CD4-positive, alpha-beta memory T cell (primary cell): Measurements from ENCODE around the gene TSPAN12. TPM values are rescaled to one million over a fixed set of nuclear protein-coding genes. Genes with fewer than 3 reads are reported as not detected.
"Not testable (repeated sequence)": the region's sequence is repeated elsewhere in the genome, so short reads cannot be mapped to it uniquely, and the experiment has no call there.

Experiments used
- CTCF ChIA-PET: fragments of 350-600 bp; sonication (Branson Sonifier 250); formaldehyde crosslinking; loops from one replicate; lab custom pipeline; 2021; ENCODE audit warnings: inconsistent platforms; ENCODE audit not compliant: partially characterized antibody; lab: Charles Lee
- POLR2A ChIA-PET: fragments of 350-600 bp; sonication (Branson Sonifier 250); formaldehyde crosslinking; loops from one replicate; lab custom pipeline; 2021; ENCODE audit not compliant: partially characterized antibody; lab: Charles Lee
- DNase-seq, 5 donors: peaks; one replicate each; pipeline versions ENCODE4 v3.0.0 to v3.0.0-alpha.2; 2020 to 2022; ENCODE audit warnings: mixed read lengths in 1 of 5
- H3K27ac ChIP-seq: one replicate; pipeline ENCODE4 v1.7.0; 2013; ENCODE audit warnings: low read depth, low read length
- H3K27me3 ChIP-seq: 2 replicates; pipeline ENCODE4 v1.7.0; 2013; ENCODE audit warnings: mild to moderate bottlenecking, low read length, moderate library complexity; ENCODE audit not compliant: insufficient read depth
- H3K36me3 ChIP-seq: 2 replicates; pipeline ENCODE4 v1.7.0; 2013; ENCODE audit warnings: mild to moderate bottlenecking, low read length, moderate library complexity; ENCODE audit not compliant: insufficient read depth
- H3K4me1 ChIP-seq: 2 replicates; pipeline ENCODE4 v1.7.0; 2013; ENCODE audit warnings: mild to moderate bottlenecking, low read length, moderate library complexity; ENCODE audit not compliant: insufficient read depth
- H3K4me3 ChIP-seq, 2 donors: one replicate each; pipeline ENCODE4 v1.7.0; 2013; ENCODE audit warnings: low read length in 2 of 2, mild to moderate bottlenecking in 1 of 2
- H3K9me3 ChIP-seq, 2 donors: one replicate each; pipeline ENCODE4 v1.7.0; 2013; ENCODE audit warnings: low read length in 2 of 2, control low read depth in 1 of 2; ENCODE audit not compliant: control insufficient read depth in 1 of 2
- H3K27ac Mint-ChIP-seq, 7 donors: one replicate each; pipeline ENCODE4 v1.8.0; 2020 to 2021; ENCODE audit warnings: mixed read lengths in 7 of 7, mild to moderate bottlenecking in 6 of 7, inconsistent platforms in 3 of 7, moderate library complexity in 3 of 7
- H3K27me3 Mint-ChIP-seq, 2 donors: one replicate each; pipeline ENCODE4 v1.8.0; 2020 to 2021; ENCODE audit warnings: mixed read lengths in 2 of 2
- H3K36me3 Mint-ChIP-seq, 2 donors: one replicate each; pipeline ENCODE4 v1.8.0; 2020 to 2021; ENCODE audit warnings: mixed read lengths in 2 of 2, inconsistent platforms in 1 of 2, mild to moderate bottlenecking in 1 of 2
- H3K4me1 Mint-ChIP-seq, 4 donors: one replicate each; pipeline ENCODE4 v1.8.0; 2020 to 2021; ENCODE audit warnings: mixed read lengths in 4 of 4, mild to moderate bottlenecking in 1 of 4
- H3K4me3 Mint-ChIP-seq, 8 donors: one replicate each; pipeline ENCODE4 v1.8.0; 2020 to 2021; ENCODE audit warnings: mixed read lengths in 8 of 8, mild to moderate bottlenecking in 7 of 8, moderate library complexity in 6 of 8, inconsistent platforms in 3 of 8
- H3K9me3 Mint-ChIP-seq, 8 donors: one replicate each; pipeline ENCODE4 v1.8.0; 2020 to 2021; ENCODE audit warnings: mixed read lengths in 8 of 8, mild to moderate bottlenecking in 5 of 8, inconsistent platforms in 3 of 8, moderate library complexity in 1 of 8
- intact Hi-C: fragments of 100-400 bp; cut with micrococcal nuclease; formaldehyde crosslinking; loops from one replicate; pipeline ENCODE4 v1.15.1; 2023
- polyA plus RNA-seq, 2 donors: library from polyadenylated mRNA; unstranded; fragments of 300-500 nt; fragmentation: Illumina TruSeq; gene quantifications; one replicate each; pipeline ENCODE4 v1.2.3, GENCODE V29; 2021
- total RNA-seq, 2 experiments: library from RNA; stranded (reverse); gene quantifications; one replicate each; pipeline ENCODE4 v1.2.3, GENCODE V29; 2021

Gene TSPAN12
- total and polyA plus RNA-seq, 4 experiments from 2014 or later = not detected

GRCh38 chr7:120783273-120783672, 74.7 kb downstream of the TSPAN12 start:
- Mint-ChIP-seq H3K4me3 (no peak overlapping the region), H3K4me1 (no peaks in the 10 kb centered on the region), H3K27me3 (no peaks in the 10 kb centered on the region), H3K9me3 (no peaks in the 10 kb centered on the region), H3K27ac (no peak overlapping the region), H3K36me3 (no peaks in the 10 kb centered on the region)
- ChIA-PET POLR2A (no interaction called here), CTCF (interaction anchor here (1.7 to 1.8 kb wide), 2 partner anchors 9 to 12 kb away, joined by 6 to 8 read pairs; no protein-coding TSS in a partner anchor)
- Histone ChIP-seq H3K4me3 (no peak overlapping the region), H3K9me3 (no peaks in the 10 kb centered on the region), H3K27me3 (no peaks in the 10 kb centered on the region), H3K4me1 (no peaks in the 10 kb centered on the region), H3K27ac (no peak overlapping the region), H3K36me3 (no peaks in the 10 kb centered on the region)
- intact Hi-C loops = no loop called here
- DNase-seq = no peak

GRCh38 chr7:120781924-120782323, 76.0 kb downstream of the TSPAN12 start:
- intact Hi-C loops, CTCF ChIA-PET, H3K9me3 ChIP-seq, H3K4me3 Mint-ChIP-seq, H3K27me3 ChIP-seq, H3K9me3 Mint-ChIP-seq, H3K36me3 ChIP-seq, H3K4me1 Mint-ChIP-seq, DNase-seq, H3K27ac Mint-ChIP-seq, H3K4me3 ChIP-seq, H3K36me3 Mint-ChIP-seq, H3K27me3 Mint-ChIP-seq, H3K27ac ChIP-seq, H3K4me1 ChIP-seq, POLR2A ChIA-PET: not testable (repeated sequence)

GRCh38 chr7:120780938-120781337, 77.0 kb downstream of the TSPAN12 start:
- no peak overlapping the region for H3K27ac Mint-ChIP-seq
- intact Hi-C loops = no loop called here
- no peaks in the 10 kb centered on the region for H3K4me1 Mint-ChIP-seq
- H3K4me3 Mint-ChIP-seq = no peak overlapping the region
- POLR2A ChIA-PET = no interaction called here
- H3K27ac ChIP-seq = no peak overlapping the region
- H3K36me3 ChIP-seq = no peaks in the 10 kb centered on the region
- no peaks in the 10 kb centered on the region for H3K9me3 ChIP-seq
- no peaks in the 10 kb centered on the region for H3K4me1 ChIP-seq
- no peak for DNase-seq
- no peaks in the 10 kb centered on the region for H3K36me3 Mint-ChIP-seq
- CTCF ChIA-PET = interaction anchor here (1.6 kb wide), 1 partner anchor 11 kb away, joined by 3 read pairs; no protein-coding TSS in a partner anchor
- H3K4me3 ChIP-seq = no peak overlapping the region
- H3K27me3 ChIP-seq = no peaks in the 10 kb centered on the region
- H3K27me3 Mint-ChIP-seq = no peaks in the 10 kb centered on the region
- no peaks in the 10 kb centered on the region for H3K9me3 Mint-ChIP-seq

GRCh38 chr7:120780451-120780850, 77.5 kb downstream of the TSPAN12 start:
- CTCF ChIA-PET = interaction anchor here (1.6 kb wide), 1 partner anchor 12 kb away, joined by 3 read pairs; no protein-coding TSS in a partner anchor
- H3K27me3 ChIP-seq, H3K4me3 Mint-ChIP-seq, DNase-seq, POLR2A ChIA-PET, H3K27ac ChIP-seq, H3K4me3 ChIP-seq, H3K36me3 ChIP-seq, H3K27me3 Mint-ChIP-seq, H3K36me3 Mint-ChIP-seq, H3K27ac Mint-ChIP-seq, H3K9me3 Mint-ChIP-seq, H3K4me1 Mint-ChIP-seq, H3K4me1 ChIP-seq, H3K9me3 ChIP-seq, intact Hi-C loops: not testable (repeated sequence)

- H3K27me3 ChIP-seq, H3K4me3 ChIP-seq, H3K36me3 ChIP-seq, H3K27ac Mint-ChIP-seq, H3K4me1 Mint-ChIP-seq, H3K9me3 Mint-ChIP-seq, POLR2A ChIA-PET, H3K27me3 Mint-ChIP-seq, H3K36me3 Mint-ChIP-seq, intact Hi-C loops, H3K9me3 ChIP-seq, H3K4me3 Mint-ChIP-seq, H3K4me1 ChIP-seq, H3K27ac ChIP-seq, DNase-seq: not testable (repeated sequence)
- CTCF ChIA-PET = interaction anchor here (1.4 kb wide), 1 partner anchor 13 kb away, joined by 4 read pairs; no protein-coding TSS in a partner anchor
These were observed 78.9 kb downstream of the TSPAN12 start for GRCh38 chr7:120779078-120779477.

GRCh38 chr7:120775755-120776154, 82.2 kb downstream of the TSPAN12 start:
- intact Hi-C loops = no loop called here
- Mint-ChIP-seq H3K4me1 (no peaks in the 10 kb centered on the region), H3K27ac (no peak overlapping the region), H3K4me3 (no peak overlapping the region), H3K36me3 (no peaks in the 10 kb centered on the region), H3K27me3 (peaks cover 0 to 2% of the 10 kb centered on the region in 2 donors), H3K9me3 (no peaks in the 10 kb centered on the region)
- CTCF ChIA-PET = no interaction called here
- no peaks in the 10 kb centered on the region for H3K36me3 ChIP-seq
- DNase-seq = no peak
- no peak overlapping the region for H3K4me3 ChIP-seq
- H3K27ac ChIP-seq = no peak overlapping the region
- no peaks in the 10 kb centered on the region for H3K27me3 ChIP-seq
- H3K4me1 ChIP-seq = no peaks in the 10 kb centered on the region
- H3K9me3 ChIP-seq = no peaks in the 10 kb centered on the region
- POLR2A ChIA-PET = no interaction called here

GRCh38 chr7:120774481-120774880, 83.5 kb downstream of the TSPAN12 start:
- H3K27me3 Mint-ChIP-seq = peaks cover 0 to 2% of the 10 kb centered on the region in 2 donors
- CTCF ChIA-PET = no interaction called here
- Histone ChIP-seq H3K4me1 (no peaks in the 10 kb centered on the region), H3K36me3 (no peaks in the 10 kb centered on the region), H3K27ac (no peak overlapping the region), H3K9me3 (no peaks in the 10 kb centered on the region), H3K27me3 (no peaks in the 10 kb centered on the region), H3K4me3 (no peak overlapping the region)
- DNase-seq = no peak
- H3K36me3 Mint-ChIP-seq = no peaks in the 10 kb centered on the region
- intact Hi-C loops = no loop called here
- no peak overlapping the region for H3K4me3 Mint-ChIP-seq
- POLR2A ChIA-PET = no interaction called here
- no peaks in the 10 kb centered on the region for H3K9me3 Mint-ChIP-seq
- H3K4me1 Mint-ChIP-seq = no peaks in the 10 kb centered on the region
- no peak overlapping the region for H3K27ac Mint-ChIP-seq

GRCh38 chr7:120770206-120770605, 87.7 kb downstream of the TSPAN12 start:
- intact Hi-C loops = no loop called here
- Mint-ChIP-seq H3K27ac (no peak overlapping the region), H3K4me1 (no peaks in the 10 kb centered on the region), H3K36me3 (no peaks in the 10 kb centered on the region), H3K4me3 (no peak overlapping the region), H3K27me3 (peaks cover 2% of the 10 kb centered on the region in 2 donors), H3K9me3 (no peaks in the 10 kb centered on the region)
- Histone ChIP-seq H3K9me3 (no peaks in the 10 kb centered on the region), H3K4me1 (no peaks in the 10 kb centered on the region), H3K36me3 (no peaks in the 10 kb centered on the region), H3K4me3 (no peak overlapping the region), H3K27ac (no peak overlapping the region), H3K27me3 (no peaks in the 10 kb centered on the region)
- POLR2A ChIA-PET = no interaction called here
- DNase-seq = no peak
- CTCF ChIA-PET = no interaction called here
